GM18499 (cell line): Measurements from ENCODE around the gene BUD23.
"Not testable (repeated sequence)": the region's sequence is repeated elsewhere in the genome, so short reads cannot be mapped to it uniquely, and the experiment has no call there.

Experiments used
- ATAC-seq: cut with Tn5 transposase; IDR thresholded peaks from one replicate; pipeline ENCODE4 v1.9.1; 2021; ENCODE audit warnings: moderate number of reproducible peaks; ENCODE audit not compliant: insufficient read depth, unreplicated experiment

BUD23 gene, protein sequence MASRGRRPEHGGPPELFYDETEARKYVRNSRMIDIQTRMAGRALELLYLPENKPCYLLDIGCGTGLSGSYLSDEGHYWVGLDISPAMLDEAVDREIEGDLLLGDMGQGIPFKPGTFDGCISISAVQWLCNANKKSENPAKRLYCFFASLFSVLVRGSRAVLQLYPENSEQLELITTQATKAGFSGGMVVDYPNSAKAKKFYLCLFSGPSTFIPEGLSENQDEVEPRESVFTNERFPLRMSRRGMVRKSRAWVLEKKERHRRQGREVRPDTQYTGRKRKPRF

DNA sequence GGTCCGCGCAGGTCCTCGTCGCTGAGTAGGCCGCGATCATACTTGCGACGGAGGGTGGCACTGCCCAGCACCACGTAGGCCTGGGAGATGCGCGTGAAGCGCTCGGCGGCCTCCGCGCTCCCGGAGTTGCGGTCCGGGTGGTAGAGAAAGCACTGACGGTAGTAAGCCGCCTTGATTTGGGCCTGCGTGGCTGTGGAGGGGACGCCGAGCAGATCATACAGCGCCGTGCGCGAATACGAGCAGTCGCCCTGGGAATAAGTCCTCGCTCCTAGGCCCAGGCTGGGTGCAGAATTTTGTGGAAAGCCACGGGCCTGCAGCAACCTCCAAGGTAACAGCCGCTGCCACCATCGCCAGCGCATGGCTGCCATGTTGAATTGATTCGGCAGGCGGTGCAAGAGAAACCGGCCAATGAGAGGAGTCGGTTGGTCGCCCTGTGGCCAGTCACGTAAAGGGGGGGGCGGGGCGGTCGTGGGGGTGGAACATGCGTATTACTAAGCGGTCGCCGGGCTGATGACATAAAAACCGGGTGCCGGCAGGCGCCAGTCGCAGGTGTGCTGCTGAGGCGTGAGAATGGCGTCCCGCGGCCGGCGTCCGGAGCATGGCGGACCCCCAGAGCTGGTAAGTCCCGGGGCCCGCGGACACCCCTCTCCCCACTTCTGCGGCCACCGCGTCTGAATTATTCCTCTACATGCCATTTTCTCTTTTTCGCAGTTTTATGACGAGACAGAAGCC, at the start of gene BUD23, which contains the start of gene DNAJC30:
Gene BUD23 (plus strand): TSS at position 542 of the 732 bp plus-strand sequence. CDS start 29 bp downstream, at position 571.
Gene DNAJC30 (minus strand): TSS at position 398 of the 732 bp plus-strand sequence. CDS start 30 bp downstream, at position 368.
- ATAC-seq: peak; percentile 76

GRCh38 chr7:73633844-73634243, 49.6 kb upstream of the BUD23 start:
- ATAC-seq: no peak

- ATAC-seq: no peak
These were observed 47.8 kb upstream of the BUD23 start for GRCh38 chr7:73635428-73636200.

GRCh38 chr7:73638911-73639310, 44.5 kb upstream of the BUD23 start:
- no peak for ATAC-seq

- ATAC-seq: no peak
These were observed 40.6 kb upstream of the BUD23 start for GRCh38 chr7:73642834-73643233.

DNA sequence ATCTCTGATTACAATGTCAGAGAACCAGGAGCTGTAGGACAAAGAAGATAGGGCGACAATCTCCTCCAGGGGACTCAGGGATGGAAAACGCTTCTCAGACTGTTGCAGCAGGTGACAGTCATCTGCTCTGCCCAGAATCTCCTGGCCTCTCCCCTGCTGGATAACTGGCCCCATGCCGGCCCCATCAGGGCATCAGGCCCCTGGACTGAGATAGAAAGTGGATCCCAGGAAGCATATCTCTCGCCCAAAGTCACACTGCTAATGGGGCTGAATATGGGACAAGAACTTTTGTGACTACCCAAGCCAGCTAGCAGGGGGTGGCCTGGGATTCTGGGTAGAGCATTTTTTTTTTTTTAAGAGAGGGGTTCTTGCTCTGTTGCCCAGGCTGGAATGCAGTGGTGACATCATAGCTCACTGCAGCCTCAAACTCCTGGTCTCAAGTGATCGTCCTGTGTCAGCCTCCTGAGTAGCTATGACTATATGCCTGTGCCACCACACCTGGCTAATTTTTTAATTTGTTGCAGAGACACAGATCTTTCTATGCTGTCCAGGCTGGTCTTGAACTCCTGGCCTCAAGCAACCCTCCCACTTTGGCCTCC, 38.6 kb upstream of the BUD23 start:
- no peak for ATAC-seq

DNA sequence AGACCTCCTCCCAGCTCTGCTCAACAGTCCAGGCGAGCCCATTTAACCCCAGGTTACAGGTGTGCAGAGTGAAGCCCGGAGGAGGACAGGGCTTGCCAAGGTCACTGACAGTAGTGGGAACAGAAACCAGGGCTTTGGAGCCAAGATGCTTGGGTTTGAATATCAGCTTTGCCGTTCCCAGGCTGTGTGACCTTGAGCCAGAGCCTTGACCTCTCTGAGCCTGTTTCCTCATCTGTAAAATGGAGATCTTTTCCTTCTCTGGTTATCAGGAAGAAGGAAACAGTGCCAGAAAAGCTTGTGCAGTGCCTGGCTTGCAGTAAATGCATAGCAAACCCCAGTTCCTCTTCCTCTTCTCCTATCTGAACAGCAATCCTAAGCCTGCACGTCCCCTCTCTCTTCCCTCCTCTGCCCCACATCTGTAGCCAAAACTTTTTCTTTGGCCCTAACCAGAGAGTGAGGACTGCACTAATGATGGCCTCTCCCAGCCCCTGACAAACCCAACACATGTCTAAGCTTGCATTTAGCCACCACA, 37.7 kb upstream of the BUD23 start:
- no peak for ATAC-seq

DNA sequence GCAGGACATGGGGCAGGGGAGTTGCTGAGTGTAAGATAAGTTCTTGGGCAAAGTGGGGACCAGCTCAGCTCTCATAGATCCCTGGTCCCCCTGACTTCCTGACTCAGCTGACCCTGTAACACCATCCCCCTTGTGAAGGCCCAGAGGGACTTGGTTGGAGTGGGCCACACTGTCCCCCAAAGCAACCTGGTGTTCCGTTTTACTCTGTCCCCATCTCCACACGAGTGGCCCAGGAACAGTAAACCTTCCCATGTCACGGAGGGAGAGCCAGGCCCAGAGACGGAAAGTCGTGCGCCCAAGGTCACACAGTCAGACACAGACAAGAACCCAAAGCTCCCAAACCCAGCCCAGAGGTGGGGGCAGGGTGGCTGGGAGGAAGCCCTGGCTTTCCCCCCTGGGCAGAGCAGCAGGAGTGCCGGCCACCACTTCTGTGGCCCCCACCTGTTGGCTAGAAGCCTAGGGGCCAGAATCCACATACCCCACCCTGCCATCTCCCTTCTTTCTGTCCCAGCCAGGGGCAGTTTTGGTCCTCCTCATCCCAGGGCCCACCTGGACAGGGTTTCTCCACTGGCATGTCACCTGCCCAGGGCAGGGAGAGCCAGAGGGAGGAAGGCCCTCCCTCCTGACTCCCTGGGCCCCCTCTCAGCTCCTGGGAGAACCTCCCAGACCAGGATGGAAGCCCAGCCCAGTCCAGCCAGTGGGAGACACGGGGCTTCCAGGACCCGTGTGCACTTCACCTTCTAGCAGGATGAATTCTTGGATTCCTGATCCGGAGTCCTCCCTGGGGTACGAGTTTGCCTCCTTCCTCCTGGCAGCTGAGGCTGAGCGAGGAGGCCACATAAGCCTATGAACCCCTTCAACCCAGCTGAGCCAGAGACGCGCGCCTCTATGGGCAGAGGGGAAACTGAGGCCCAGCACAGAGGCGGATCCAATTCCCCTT, 36.3 kb upstream of the BUD23 start:
- no peak for ATAC-seq

- no peak for ATAC-seq
These were observed 35.4 kb upstream of the BUD23 start for GRCh38 chr7:73647725-73648592.

- no peak for ATAC-seq
These were observed 34.6 kb upstream of the BUD23 start for GRCh38 chr7:73648593-73649332.

DNA sequence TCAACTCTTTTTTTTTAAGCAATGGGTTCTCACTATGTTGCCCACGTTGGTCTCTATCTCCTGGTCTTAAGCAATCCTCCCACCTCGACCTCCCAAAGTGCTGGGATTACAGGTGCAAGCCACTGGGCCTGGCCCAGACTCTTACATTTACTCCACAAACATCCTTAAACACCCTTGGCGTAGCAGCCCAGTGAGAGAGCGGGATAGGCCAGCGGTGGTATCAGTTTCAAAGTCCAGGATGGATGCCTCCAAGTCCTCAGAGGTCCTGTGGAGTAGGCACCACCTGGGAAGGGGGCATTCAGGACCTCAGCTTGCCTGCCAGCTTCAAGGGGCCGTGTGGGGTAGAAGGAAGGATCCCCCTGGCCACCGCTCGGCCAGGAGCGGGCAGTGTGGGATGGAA, 33.8 kb upstream of the BUD23 start:
- ATAC-seq: no peak

DNA sequence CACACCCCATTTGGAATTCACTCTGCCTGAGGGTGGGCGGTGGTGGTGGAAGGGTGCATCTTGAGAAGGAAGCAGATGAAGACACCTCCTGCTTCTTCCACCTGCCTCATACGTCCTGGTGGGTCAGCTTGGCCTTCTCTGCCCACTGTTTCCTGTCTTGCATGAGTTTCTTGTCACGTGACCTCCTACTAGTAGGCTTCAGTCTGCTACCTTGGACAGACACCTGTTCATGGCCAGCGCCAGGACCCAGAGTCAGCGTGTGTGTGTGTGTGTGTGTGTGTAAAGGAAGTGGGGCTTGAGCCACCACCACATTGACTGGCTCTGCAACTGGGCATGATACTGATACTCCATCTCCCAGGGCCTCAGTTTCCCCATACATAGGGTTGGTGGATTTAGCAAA, 32.9 kb upstream of the BUD23 start:
- ATAC-seq: no peak

DNA sequence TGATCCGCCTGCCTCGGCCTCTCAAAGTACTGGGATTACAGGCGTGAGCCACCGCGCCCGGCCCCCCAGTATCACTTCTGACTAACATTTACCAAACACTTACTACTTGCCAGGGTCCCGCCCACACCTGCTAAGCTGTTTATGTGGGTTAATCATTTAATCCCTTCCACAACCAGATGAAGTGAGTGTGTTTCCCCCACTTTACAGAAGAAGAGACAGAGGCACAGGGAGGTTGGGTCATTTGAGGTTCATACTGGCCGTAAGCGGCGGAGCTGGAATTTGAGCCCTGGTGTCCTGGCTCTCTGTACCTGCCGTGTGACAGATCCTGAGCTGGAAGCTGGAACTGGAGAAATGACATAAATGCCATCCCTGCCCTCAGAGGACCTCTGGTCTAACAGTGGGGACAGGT, 30.9 kb upstream of the BUD23 start:
- no peak for ATAC-seq

- not testable (repeated sequence) for ATAC-seq
These were observed 28.1 kb upstream of the BUD23 start for GRCh38 chr7:73655309-73655708.

DNA sequence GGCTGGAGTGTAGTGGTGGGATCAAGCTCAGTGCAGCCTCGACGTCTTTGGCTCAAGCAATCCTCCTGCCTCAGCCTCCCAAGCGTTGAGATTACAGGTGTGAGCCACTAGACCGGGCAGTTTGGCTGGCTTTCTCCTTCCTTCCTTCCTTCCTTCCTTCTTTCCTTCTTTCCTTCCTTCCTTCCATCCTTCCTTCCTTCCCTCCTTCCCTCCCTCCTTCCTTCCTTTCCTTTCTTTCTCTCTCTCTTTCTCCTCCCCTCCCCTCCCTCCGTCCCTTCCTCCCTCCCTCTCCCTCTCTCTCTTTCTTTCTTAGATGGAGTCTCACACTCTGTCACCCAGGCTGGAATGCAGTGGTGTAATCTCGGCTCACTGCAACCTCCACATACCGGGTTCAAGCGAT, 23.4 kb upstream of the BUD23 start:
- ATAC-seq: no peak

DNA sequence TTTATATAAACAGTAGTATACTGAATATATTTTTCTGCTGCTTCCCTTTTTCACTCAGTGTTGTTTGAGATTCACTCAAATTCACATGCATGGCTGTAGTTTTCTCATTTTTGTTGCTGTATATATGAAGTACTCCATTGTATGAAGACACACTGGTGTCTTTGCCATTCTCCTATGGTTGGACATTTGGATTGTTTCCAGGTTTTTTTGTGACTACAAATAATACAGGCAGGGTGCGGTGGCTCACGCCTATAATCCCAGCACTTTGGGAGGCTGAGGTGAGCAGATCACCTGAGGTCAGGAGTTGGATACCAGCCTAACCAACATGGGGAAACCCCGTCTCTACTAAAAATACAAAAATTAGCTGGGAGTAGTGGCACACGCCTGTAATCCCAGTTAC, 22.8 kb upstream of the BUD23 start:
- ATAC-seq: not testable (repeated sequence)

DNA sequence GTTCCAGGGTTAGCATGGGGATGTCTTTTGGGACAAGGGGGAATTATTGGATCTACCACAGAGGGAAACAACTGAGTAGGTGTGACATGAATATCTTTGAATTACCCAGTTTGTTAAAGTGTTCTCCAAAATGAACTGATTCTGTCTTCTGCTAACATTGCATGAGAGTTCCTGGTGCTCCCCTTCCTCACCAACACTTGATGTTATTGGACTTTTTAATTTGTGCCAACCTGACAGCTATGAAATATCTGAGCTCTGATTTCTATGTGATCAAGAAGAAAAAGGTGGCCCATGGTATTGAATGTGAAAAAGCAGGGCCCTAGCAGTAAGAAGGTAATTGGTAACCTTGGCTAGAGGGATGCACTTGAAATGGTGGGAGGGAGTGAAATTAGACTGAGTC, 20.4 kb upstream of the BUD23 start:
- no peak for ATAC-seq
